SK-N-SH treated with all-trans-retinoic acid at 6 μM for 48 hours (cell line): ENCODE results near the gene RAB4B.

Source experiments
- ZNF565 ChIP-seq: fragments of 450-650 bp; formaldehyde crosslinking; conservative IDR thresholded peaks from 2 replicates; pipeline ENCODE4 v1.5.0; 2020; ENCODE audit warnings: low read depth, mild to moderate bottlenecking, moderate library complexity
- ZNF70 ChIP-seq: fragments of 450-650 bp; formaldehyde crosslinking; IDR thresholded peaks from 2 replicates; pipeline ENCODE4 v1.5.0; 2020; ENCODE audit warnings: mild to moderate bottlenecking, moderate library complexity
- TF ChIP-seq, protein P1 (sequence below): fragments of 250-450 bp; sonication (Bioruptor Pico); IDR thresholded peaks from 2 replicates; pipeline ENCODE4 v1.8.0; 2021; ENCODE audit warnings: low read depth, mild to moderate bottlenecking, moderate library complexity, borderline replicate concordance

DNA sequence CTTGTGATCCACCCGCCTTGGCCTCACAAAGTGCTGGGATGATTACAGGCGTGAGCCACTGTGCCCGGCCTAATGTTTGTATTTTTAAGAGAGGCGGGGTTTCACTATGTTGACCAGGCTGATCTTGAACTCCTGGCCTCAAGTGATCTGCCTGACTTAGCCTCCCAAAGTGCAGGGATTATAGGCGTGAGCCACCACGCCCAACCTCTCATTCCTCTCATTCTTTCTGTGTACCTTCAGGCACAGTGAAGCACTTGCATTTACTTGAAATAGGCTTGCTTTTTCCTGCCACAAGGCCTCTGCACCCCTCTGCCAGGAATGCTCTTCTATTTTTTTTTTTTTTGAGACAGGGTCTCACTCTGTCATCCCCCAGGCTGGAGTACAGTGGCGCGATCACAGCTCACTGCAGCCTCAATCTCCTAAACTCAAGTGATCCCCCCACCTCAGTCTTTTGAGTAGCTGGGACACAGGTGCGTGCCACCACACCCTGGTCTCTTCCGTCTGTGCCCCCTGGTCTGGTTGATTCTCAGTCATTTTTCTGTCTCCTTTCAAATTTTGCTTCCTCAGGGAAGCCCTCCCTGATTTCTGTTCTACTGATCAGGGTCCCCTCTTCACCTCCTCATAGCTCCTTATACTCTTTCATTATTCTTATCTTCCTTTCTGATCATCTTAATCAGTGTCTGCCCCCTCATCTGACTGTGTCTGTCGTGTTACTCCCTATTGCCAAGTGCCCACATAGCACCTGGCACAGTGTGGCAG, 42.9 kb upstream of the RAB4B start:
- TF ChIP-seq ZNF565 (no peak), ZNF70 (CRISPR knock-in tag) (no peak)
- TF ChIP-seq, protein P1, sequence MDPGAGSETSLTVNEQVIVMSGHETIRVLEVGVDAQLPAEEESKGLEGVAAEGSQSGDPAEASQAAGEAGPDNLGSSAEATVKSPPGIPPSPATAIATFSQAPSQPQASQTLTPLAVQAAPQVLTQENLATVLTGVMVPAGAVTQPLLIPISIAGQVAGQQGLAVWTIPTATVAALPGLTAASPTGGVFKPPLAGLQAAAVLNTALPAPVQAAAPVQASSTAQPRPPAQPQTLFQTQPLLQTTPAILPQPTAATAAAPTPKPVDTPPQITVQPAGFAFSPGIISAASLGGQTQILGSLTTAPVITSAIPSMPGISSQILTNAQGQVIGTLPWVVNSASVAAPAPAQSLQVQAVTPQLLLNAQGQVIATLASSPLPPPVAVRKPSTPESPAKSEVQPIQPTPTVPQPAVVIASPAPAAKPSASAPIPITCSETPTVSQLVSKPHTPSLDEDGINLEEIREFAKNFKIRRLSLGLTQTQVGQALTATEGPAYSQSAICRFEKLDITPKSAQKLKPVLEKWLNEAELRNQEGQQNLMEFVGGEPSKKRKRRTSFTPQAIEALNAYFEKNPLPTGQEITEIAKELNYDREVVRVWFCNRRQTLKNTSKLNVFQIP: no peak
